GM18505 (cell line): ENCODE results near the gene OSR1.
"Not testable (repeated sequence)": the region's sequence is repeated elsewhere in the genome, so short reads cannot be mapped to it uniquely, and the experiment has no call there.

Source experiments
- ATAC-seq: cut with Tn5 transposase; IDR thresholded peaks from one replicate; pipeline ENCODE4 v1.9.1; 2021; ENCODE audit not compliant: unreplicated experiment
- POLR2A ChIP-seq: IDR thresholded peaks from 4 replicates; pipeline ENCODE4 v1.6.1; 2011; ENCODE audit warnings: borderline replicate concordance; ENCODE audit not compliant: insufficient read depth, insufficient read length; ENCODE audit errors: extremely low read depth

Gene OSR1

GRCh38 chr2:19358242-19359020, at the start of gene OSR1:
OSR1 (minus strand) TSS chr2:19358623; CDS start chr2:19353805, 4,818 bp downstream.
- no peak for TF ChIP-seq POLR2A
- ATAC-seq = no peak

GRCh38 chr2:19403785-19404184, 45.4 kb upstream of the OSR1 start:
- no peak for ATAC-seq
- no peak for TF ChIP-seq POLR2A

- ATAC-seq = no peak
- no peak for TF ChIP-seq POLR2A
These were observed 33.8 kb upstream of the OSR1 start for GRCh38 chr2:19392191-19392590.

- ATAC-seq = not testable (repeated sequence)
These were observed 31.0 kb upstream of the OSR1 start for GRCh38 chr2:19389469-19389868.

GRCh38 chr2:19380532-19380931, 22.1 kb upstream of the OSR1 start:
- no peak for ATAC-seq
- no peak for TF ChIP-seq POLR2A

- no peak for TF ChIP-seq POLR2A
These were observed 20.5 kb upstream of the OSR1 start for GRCh38 chr2:19378939-19379338.

GRCh38 chr2:19377717-19378116, 19.3 kb upstream of the OSR1 start:
- no peak for ATAC-seq

More at GRCh38 chr2:19378939-19379338, 20.5 kb upstream of the OSR1 start:
- ATAC-seq = no peak

GRCh38 chr2:19373352-19373751, 14.9 kb upstream of the OSR1 start:
- no peak for ATAC-seq
- TF ChIP-seq POLR2A = no peak

More at GRCh38 chr2:19377717-19378116, 19.3 kb upstream of the OSR1 start:
- TF ChIP-seq POLR2A = no peak

- ATAC-seq = no peak
- TF ChIP-seq POLR2A = no peak
These were observed 13.7 kb upstream of the OSR1 start for GRCh38 chr2:19371996-19372582.

- no peak for TF ChIP-seq POLR2A
- ATAC-seq = no peak
These were observed 11.0 kb upstream of the OSR1 start for GRCh38 chr2:19369341-19369955.

- no peak for ATAC-seq
- TF ChIP-seq POLR2A = no peak
These were observed 10.3 kb upstream of the OSR1 start for GRCh38 chr2:19368760-19369159.

GRCh38 chr2:19367326-19367725, 8.9 kb upstream of the OSR1 start:
- ATAC-seq = no peak
- no peak for TF ChIP-seq POLR2A

- no peak for TF ChIP-seq POLR2A
These were observed 6.7 kb upstream of the OSR1 start for GRCh38 chr2:19365126-19365525.

GRCh38 chr2:19364014-19364413, 5.6 kb upstream of the OSR1 start:
- TF ChIP-seq POLR2A = no peak
- ATAC-seq = no peak

More at GRCh38 chr2:19365126-19365525, 6.7 kb upstream of the OSR1 start:
- no peak for ATAC-seq
